ENCODE data around the gene EGFL8.

The EGFL8 gene

GRCh38 chr6:32149092-32149755, 15.2 kb upstream of the EGFL8 start:
- no peak overlapping the region for H3K4me3 ChIP-seq (ENCODE audit: control insufficient read depth, low read depth, low read length)
- no peak for TF ChIP-seq CTCF (conservative IDR thresholded peaks at IDR 0.05; ENCODE audit: control insufficient read depth, insufficient read depth, low read depth, low read length)
- no peak for DNase-seq (ENCODE audit: low read depth)

GRCh38 chr6:32149932-32150870, 14.2 kb upstream of the EGFL8 start:
- DNase-seq (ENCODE audit: low read depth), result no peak
- no peak overlapping the region for H3K4me3 ChIP-seq (ENCODE audit: control insufficient read depth, low read depth, low read length)
- TF ChIP-seq CTCF (conservative IDR thresholded peaks at IDR 0.05; ENCODE audit: control insufficient read depth, insufficient read depth, low read depth, low read length), result no peak

- DNase-seq (ENCODE audit: low read depth), result no peak
- H3K4me3 ChIP-seq (ENCODE audit: control insufficient read depth, low read depth, low read length), result peak overlapping the region; percentile 46
- TF ChIP-seq CTCF (conservative IDR thresholded peaks at IDR 0.05; ENCODE audit: control insufficient read depth, insufficient read depth, low read depth, low read length), result no peak
Measured at GRCh38 chr6:32151181-32151862, 13.1 kb upstream of the EGFL8 start.

GRCh38 chr6:32151863-32152768, 12.3 kb upstream of the EGFL8 start, which contains the start of gene PRRT1:
Gene PRRT1 (minus strand): TSS chr6:32151939. CDS start chr6:32151827, 112 bp downstream.
- no peak for DNase-seq (ENCODE audit: low read depth)
- peak within 1 kb of the TSS; percentile 92 for H3K4me3 ChIP-seq (ENCODE audit: control insufficient read depth, low read depth, low read length)
- TF ChIP-seq CTCF (conservative IDR thresholded peaks at IDR 0.05; ENCODE audit: control insufficient read depth, insufficient read depth, low read depth, low read length), result no peak

- H3K4me3 ChIP-seq (ENCODE audit: control insufficient read depth, low read depth, low read length), result peak overlapping the region; percentile 92
- TF ChIP-seq CTCF (conservative IDR thresholded peaks at IDR 0.05; ENCODE audit: control insufficient read depth, insufficient read depth, low read depth, low read length), result no peak
- DNase-seq (ENCODE audit: low read depth), result peak; percentile 46
Measured at GRCh38 chr6:32152769-32153563, 11.4 kb upstream of the EGFL8 start.

Measured in fibroblast of mammary gland (primary cell).